HAP-1 (cell line): ENCODE data around the gene UGP2.
"Not testable (repeated sequence)": the region's sequence is repeated elsewhere in the genome, so short reads cannot be mapped to it uniquely, and the experiment has no call there.

Experiments
- DNase-seq, 2 experiments: peaks; one replicate each; pipeline ENCODE4 v3.0.0-alpha.2; 2016 to 2020; ENCODE audit warnings: low spot score in 2 of 2
- H3K27me3 ChIP-seq: fragments of 250-450 bp; sonication (Bioruptor Pico); 2 replicates; pipeline ENCODE4 v1.5.1; 2020; ENCODE audit warnings: low read depth, mild to moderate bottlenecking, moderate library complexity
- H3K36me3 ChIP-seq: fragments of 250-450 bp; sonication (Bioruptor Pico); replicated peaks from 2 replicates; pipeline ENCODE4 v1.5.1; 2020; ENCODE audit warnings: mild to moderate bottlenecking
- H3K4me1 ChIP-seq: fragments of 250-450 bp; sonication (Bioruptor Pico); 2 replicates; pipeline ENCODE4 v1.5.1; 2020; ENCODE audit warnings: mild to moderate bottlenecking
- H3K4me3 ChIP-seq: fragments of 250-450 bp; sonication (Bioruptor Pico); 2 replicates; pipeline ENCODE4 v1.5.1; 2020; ENCODE audit warnings: mild to moderate bottlenecking, moderate library complexity
- H3K9me3 ChIP-seq: fragments of 250-450 bp; sonication (Bioruptor Pico); 2 replicates; pipeline ENCODE4 v1.5.1; 2020; ENCODE audit warnings: mild to moderate bottlenecking, moderate library complexity
- in situ Hi-C: fragments of 300-500 bp; cut with MboI; formaldehyde crosslinking; loops from 3 replicates; pipeline ENCODE4 v1.14.3; 2020; ENCODE audit warnings: low sequenced_read_pairs, inconsistent platforms, mixed read lengths

The UGP2 gene

DNA sequence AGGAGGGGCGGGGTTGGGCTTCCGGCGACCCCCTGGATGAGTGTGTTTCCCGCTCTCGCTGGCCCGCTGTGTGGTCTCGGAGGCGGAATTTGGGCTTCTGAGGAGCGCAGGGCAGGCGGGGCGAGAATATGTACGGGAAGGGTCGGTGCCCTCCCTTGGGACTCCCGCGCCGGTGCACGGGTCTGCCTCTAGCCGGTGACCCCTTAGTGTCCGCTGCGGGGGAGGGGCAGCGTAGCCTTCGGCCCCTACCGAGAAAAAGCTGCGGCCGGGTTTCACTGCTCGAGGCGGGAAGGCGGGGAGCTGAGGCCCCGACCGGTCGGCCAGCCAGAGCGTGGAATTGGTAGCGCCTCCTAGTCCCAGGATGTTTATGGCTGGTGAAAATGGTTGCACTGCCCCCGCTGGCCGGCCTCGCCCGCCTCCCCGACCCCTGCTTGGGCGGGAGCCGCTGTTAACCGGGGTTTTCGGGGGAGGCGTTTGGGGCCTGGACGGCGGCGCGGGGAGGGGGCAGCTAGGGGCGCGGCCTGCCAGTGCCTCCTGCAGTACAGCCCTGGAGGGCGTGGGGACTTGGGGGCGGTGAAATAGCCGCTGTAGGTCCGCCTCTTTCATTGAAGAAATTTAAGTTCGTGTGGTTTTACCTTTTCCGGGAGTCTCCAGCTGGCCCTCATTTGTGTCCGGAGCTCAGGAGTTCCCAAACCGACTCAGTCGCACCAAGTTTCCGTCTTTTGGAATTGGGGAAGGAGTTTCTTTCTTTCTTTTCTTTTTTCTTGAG lies at the start of gene UGP2:
UGP2 (plus strand) TSS at position 643 of the 769 bp plus-strand sequence. CDS start 290 bp downstream, outside the sequence.
- peak within 1 kb of the TSS; percentile 83 for H3K4me3 ChIP-seq
- H3K27me3 ChIP-seq = no peaks in the 10 kb centered on the region
- peaks cover 37% of the 10 kb centered on the region for H3K4me1 ChIP-seq
- DNase-seq = peak; percentile 95 to 96
- no peaks in the 10 kb centered on the region for H3K36me3 ChIP-seq
- H3K9me3 ChIP-seq = no peaks in the 10 kb centered on the region
- in situ Hi-C loops = no loop called here

DNA sequence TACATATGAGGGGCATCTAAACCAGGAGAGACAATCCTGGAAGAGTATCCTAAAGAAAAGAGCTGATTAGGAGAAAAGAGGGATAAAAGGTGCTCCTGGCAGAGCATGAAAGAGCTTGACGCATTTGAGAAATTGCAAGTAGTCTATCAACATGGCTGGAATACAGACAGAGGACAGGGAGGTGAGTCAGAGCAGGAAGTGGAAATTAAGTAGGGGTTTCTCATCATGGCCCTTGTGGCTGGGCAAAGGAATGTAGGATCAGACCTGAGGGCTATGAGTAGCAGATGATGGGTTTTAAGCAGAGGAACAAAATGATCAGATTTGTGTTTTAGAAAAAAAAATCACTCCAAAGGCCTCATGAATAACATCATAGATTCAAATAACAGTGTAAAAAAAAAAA lies 49.2 kb upstream of the UGP2 start:
- no peaks in the 10 kb centered on the region for H3K27me3 ChIP-seq
- H3K4me1 ChIP-seq = no peaks in the 10 kb centered on the region
- no peak for DNase-seq
- no peaks in the 10 kb centered on the region for H3K9me3 ChIP-seq
- H3K36me3 ChIP-seq = no peaks in the 10 kb centered on the region
- in situ Hi-C loops = no loop called here
- no peak overlapping the region for H3K4me3 ChIP-seq

DNA sequence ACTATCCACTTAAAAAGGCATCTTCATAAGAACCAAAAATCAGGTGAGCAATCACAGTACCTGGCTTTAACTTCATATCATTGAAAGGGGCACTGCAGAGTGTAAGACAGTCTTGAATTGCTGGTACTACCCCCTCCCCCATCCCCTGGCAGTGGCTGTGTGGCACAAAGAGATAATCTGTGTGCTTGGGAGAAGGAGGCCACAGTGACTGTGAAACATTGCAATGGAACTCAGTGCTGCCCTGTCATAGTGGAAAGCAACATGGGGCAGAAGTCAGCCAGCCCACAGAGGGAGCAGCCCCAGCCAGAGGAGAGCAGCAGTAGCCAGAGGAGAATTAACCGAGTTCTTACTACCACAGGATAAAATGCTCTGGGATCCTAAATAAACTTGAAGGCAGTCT lies 45.3 kb upstream of the UGP2 start:
- H3K9me3 ChIP-seq = no peaks in the 10 kb centered on the region
- no peak for DNase-seq
- H3K4me3 ChIP-seq = no peak overlapping the region
- no peaks in the 10 kb centered on the region for H3K36me3 ChIP-seq
- H3K4me1 ChIP-seq = no peaks in the 10 kb centered on the region
- no peaks in the 10 kb centered on the region for H3K27me3 ChIP-seq
- in situ Hi-C loops = no loop called here

DNA sequence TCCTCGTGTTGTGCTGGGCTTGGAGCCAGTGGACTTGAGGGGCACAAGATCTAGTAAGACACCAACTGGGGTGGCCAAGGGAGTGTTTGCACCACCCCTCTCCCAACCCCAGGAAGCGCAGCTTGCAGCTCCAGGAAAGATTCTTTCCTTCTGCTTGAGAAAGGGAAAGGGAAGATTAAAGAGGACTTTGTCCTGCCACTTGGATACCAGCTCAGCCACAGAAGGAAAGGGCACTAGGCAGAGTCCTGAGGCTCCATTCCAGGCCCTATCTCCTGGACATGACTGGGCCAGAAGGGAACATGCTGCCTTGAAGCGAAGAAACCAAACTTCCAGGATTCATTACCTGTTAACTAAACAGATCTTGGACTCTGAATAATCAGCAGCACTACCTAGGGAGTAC lies 44.9 kb upstream of the UGP2 start:
- Histone ChIP-seq H3K9me3 (no peaks in the 10 kb centered on the region), H3K4me3 (no peak overlapping the region), H3K36me3 (no peaks in the 10 kb centered on the region), H3K27me3 (no peaks in the 10 kb centered on the region), H3K4me1 (no peaks in the 10 kb centered on the region)
- in situ Hi-C loops = no loop called here
- DNase-seq = no peak

DNA sequence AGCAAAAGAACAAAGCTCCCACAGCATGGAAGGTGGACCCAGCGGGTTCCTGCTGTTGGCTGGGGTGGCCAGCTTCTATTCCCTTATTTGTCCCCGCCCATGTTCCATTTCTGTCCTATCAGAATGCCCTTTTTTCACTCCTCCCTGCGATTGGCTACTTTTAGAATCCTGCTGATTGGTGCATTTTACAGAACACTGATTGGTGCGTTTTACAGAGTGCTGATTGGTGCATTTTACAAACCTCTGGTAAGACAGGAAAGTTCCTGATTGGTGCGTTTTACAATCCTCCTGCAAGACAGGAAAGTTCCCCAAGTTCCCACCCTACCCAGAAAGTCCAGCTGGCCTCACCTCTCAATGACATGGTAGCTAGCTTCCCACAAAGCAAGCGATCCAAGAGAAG lies 40.2 kb upstream of the UGP2 start:
- DNase-seq = no peak
- Histone ChIP-seq H3K9me3 (no peaks in the 10 kb centered on the region), H3K4me3 (no peak overlapping the region), H3K27me3 (no peaks in the 10 kb centered on the region), H3K36me3 (no peaks in the 10 kb centered on the region), H3K4me1 (no peaks in the 10 kb centered on the region)
- in situ Hi-C loops = no loop called here

DNA sequence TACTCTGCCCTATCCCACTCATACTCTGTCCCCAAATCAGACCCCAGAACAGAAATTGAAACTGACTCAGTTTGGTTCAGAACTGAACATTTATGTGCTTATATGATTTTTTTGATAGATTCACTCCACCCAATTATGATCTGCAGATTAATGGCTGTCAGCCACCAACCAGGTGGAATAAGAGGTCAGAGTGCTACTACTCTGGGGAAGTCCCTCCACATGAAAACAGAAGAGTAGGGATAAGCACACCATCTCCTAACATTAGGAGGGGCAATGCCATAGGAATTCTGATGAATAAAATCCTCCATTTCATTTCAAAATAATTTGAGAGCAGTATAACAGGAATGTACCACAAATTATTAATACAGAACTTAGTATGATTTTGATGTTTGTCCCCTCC lies 36.3 kb upstream of the UGP2 start:
- H3K9me3 ChIP-seq = no peaks in the 10 kb centered on the region
- no peak for DNase-seq
- no peaks in the 10 kb centered on the region for H3K4me1 ChIP-seq
- no peak overlapping the region for H3K4me3 ChIP-seq
- H3K36me3 ChIP-seq = no peaks in the 10 kb centered on the region
- in situ Hi-C loops = no loop called here
- H3K27me3 ChIP-seq = no peaks in the 10 kb centered on the region

DNA sequence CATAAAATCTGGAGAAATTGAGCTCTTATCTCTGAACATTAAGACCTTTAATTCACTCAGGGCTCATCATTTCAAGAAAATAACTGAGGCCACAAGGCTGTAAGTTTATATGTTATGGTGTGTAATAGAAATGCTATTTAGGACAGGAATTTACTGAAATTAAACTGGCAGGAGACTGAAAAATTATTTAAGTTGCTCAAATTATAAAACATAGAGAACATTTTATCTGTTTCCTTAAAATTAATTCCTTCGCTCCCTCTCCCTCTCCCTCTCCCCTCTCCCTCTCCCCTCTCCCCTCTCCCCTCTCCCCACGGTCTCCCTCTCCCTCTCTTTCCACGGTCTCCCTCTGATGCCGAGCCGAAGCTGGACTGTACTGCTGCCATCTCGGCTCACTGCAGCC lies 33.7 kb upstream of the UGP2 start:
- DNase-seq, in situ Hi-C loops: not testable (repeated sequence)

DNA sequence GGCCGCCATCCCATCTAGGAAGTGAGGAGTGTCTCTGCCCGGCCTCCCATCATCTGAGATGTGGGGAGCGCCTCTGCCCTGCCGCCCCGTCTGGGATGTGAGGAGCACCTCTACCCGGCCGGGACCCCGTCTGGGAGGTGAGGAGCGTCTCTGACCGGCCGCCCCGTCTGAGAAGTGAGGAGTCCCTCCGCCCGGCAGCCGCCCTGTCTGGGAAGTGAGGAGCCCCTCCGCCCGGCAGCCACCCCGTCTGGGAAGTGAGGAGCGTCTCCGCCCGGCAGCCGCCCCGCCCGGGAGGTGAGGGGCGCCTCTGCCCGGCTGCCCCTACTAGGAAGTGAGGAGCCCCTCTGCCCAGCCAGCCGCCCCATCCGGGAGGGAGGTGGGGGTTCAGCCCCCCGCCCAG lies 32.8 kb upstream of the UGP2 start:
- not testable (repeated sequence) for DNase-seq

More for the DNA sequence above, 33.7 kb upstream of the UGP2 start:
- H3K27me3 ChIP-seq, H3K4me1 ChIP-seq, H3K9me3 ChIP-seq, H3K4me3 ChIP-seq, H3K36me3 ChIP-seq: not testable (repeated sequence)

DNA sequence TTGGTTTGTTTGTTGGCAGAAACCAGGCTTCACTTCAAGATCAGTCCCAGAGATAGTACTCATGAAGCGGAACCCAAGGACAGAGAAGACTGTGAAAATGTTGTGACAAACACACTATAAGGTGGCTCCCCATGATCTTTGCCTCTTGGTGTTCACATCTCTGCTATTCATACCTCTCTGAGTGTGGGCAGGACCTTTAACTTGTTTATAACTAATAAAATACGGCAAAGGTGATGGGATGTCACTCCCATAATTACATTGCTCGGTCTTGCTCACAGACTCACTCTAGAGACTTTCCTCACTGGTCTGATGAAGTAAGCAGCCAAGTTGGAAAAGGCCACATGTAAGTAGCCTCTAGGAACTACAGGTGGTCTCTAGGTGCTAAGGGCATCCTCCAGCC lies 30.6 kb upstream of the UGP2 start:
- Histone ChIP-seq H3K36me3 (no peaks in the 10 kb centered on the region), H3K4me3 (no peak overlapping the region), H3K4me1 (no peaks in the 10 kb centered on the region), H3K27me3 (no peaks in the 10 kb centered on the region), H3K9me3 (no peaks in the 10 kb centered on the region)
- in situ Hi-C loops = no loop called here
- DNase-seq = no peak

More for the DNA sequence above, 32.8 kb upstream of the UGP2 start:
- H3K4me3 ChIP-seq, H3K9me3 ChIP-seq, H3K4me1 ChIP-seq, in situ Hi-C loops, H3K36me3 ChIP-seq, H3K27me3 ChIP-seq: not testable (repeated sequence)

DNA sequence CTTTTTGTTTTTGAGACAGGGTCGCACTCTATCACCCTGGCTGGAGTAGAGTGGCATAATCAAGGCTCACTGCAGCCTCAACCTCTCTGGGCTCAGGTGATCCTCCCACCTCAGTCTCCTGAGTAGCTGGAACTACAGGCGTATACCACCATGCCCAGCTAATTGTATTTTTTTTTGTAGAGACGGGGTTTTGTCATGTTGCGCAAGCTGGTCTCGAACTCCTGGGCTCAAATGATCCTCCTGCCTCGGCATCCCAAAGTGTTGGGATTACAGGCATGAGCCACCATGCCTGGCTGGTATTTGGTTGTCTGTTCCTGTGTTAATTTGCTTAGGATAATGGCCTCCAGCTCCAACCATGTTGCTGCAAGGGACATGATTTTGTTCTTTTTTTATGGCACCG lies 29.8 kb upstream of the UGP2 start:
- in situ Hi-C loops, H3K4me1 ChIP-seq, DNase-seq, H3K4me3 ChIP-seq, H3K36me3 ChIP-seq, H3K27me3 ChIP-seq, H3K9me3 ChIP-seq: not testable (repeated sequence)

DNA sequence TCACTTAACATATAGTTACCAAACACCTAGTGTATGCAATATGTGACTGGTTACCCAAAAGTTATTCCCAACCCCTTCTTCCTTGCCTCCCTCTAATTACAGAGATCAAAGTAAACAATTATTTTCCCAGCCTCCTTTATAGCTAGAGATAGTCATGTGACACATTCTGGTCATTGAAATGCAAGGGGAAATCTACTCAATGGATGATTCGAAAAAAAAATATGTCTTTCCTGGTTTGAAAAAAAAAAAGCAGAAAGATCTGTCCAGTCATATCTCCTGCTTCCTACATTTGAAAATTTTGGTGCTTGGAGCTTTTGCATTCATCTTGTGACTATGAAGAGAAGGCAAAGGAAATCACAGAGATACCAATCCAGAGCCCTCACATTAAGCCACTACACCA lies 27.6 kb upstream of the UGP2 start:
- no peak for DNase-seq

DNA sequence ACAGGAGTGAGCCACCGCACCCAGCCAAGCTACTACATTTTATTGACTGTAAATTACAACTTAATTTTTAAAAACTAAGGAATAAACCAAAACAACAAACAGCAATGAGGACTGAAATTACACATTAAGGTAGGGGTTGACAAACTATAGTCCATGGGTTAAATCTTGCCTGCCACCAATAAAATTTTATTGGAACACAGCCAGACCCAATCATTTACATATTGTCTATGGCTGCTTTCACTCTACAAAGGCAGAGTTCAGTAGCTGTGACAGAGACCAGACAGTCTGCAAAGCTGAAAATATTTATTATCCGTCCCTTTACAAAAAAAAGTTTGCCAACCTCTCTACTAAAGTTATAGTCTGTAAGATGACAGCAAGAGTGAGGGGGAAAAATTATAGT lies 24.3 kb upstream of the UGP2 start:
- no peaks in the 10 kb centered on the region for H3K36me3 ChIP-seq
- H3K27me3 ChIP-seq = no peaks in the 10 kb centered on the region
- in situ Hi-C loops = no loop called here
- peak in 1 of 2 experiments; percentile 17 for DNase-seq
- no peaks in the 10 kb centered on the region for H3K9me3 ChIP-seq
- peaks cover 13% of the 10 kb centered on the region for H3K4me1 ChIP-seq
- no peak overlapping the region for H3K4me3 ChIP-seq

More for the DNA sequence above, 27.6 kb upstream of the UGP2 start:
- no peaks in the 10 kb centered on the region for H3K9me3 ChIP-seq
- no peaks in the 10 kb centered on the region for H3K27me3 ChIP-seq
- H3K36me3 ChIP-seq = no peaks in the 10 kb centered on the region
- peaks cover 13% of the 10 kb centered on the region for H3K4me1 ChIP-seq
- no peak overlapping the region for H3K4me3 ChIP-seq
- in situ Hi-C loops = no loop called here

DNA sequence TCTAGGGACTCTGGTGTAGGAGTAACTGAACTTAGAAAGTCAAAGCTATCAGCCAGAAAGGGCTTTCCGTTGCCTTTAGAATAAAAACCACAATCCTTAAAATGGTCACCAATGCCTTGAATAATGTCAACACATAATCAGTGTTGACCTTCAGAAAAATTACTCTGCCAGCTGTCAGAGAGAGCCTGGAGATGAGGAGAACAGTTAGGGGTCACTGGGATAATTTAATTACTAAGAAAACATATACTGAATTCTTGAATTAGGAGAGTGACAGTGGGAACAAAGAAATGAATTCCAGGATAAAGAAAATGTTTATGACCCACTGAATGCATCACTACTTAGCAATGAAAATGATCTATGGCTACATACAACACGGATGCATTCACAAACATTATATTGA lies 23.4 kb upstream of the UGP2 start:
- no peaks in the 10 kb centered on the region for H3K27me3 ChIP-seq
- peak; percentile 20 to 71 for DNase-seq
- H3K4me1 ChIP-seq = peaks cover 13% of the 10 kb centered on the region
- H3K9me3 ChIP-seq = no peaks in the 10 kb centered on the region
- in situ Hi-C loops = no loop called here
- no peak overlapping the region for H3K4me3 ChIP-seq
- no peaks in the 10 kb centered on the region for H3K36me3 ChIP-seq

DNA sequence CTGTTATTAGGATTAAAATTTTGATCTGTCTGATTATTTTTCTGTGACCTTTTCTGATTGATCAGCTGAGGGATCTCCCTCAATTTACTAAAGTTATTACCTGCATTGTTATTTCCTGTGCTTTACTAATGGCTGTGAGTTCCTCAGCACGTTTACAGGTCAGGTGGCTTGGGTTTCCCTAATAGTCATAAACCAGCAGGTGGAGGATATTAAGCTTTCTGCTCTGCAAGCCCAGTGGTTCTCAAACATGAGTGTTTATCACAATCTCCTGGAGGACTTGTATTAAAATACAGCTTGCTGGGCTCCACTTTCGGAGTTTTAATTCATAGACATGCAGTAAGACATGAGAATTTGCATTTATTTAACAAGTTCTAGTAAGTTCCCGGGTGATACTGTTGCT lies 22.4 kb upstream of the UGP2 start:
- Histone ChIP-seq H3K9me3 (no peaks in the 10 kb centered on the region), H3K4me1 (peaks cover 13% of the 10 kb centered on the region), H3K27me3 (no peaks in the 10 kb centered on the region), H3K4me3 (no peak overlapping the region), H3K36me3 (no peaks in the 10 kb centered on the region)
- in situ Hi-C loops = no loop called here
- DNase-seq = no peak
